Measurements from ENCODE around the gene LRCH1.

The LRCH1 gene

GRCh38 chr13:46659413-46660065 lies 106.6 kb downstream of the LRCH1 start:
- ATAC-seq (ENCODE audit: insufficient read depth, low read depth), result no peak
- Histone ChIP-seq H2AFZ (ENCODE audit: low read depth, low read length) (no peak overlapping the region), H3K9me3 (ENCODE audit: insufficient read depth, low read length, severe bottlenecking) (no peaks in the 10 kb centered on the region), H3K4me2 (ENCODE audit: insufficient read depth, low read length) (no peak overlapping the region), H3K27ac (ENCODE audit: low read length) (no peak overlapping the region), H3K79me2 (ENCODE audit: insufficient read depth, low read length) (peaks cover 60% of the 10 kb centered on the region), H4K20me1 (ENCODE audit: insufficient read depth, low read length) (peaks cover 14% of the 10 kb centered on the region), H3K4me3 (ENCODE audit: low read depth in 1 of 2, low read length in 2 of 2) (no peak overlapping the region), H3K36me3 (ENCODE audit: insufficient read depth, low read length) (no peaks in the 10 kb centered on the region), H3K4me1 (ENCODE audit: insufficient read depth, low read length) (0 out of 2 replicates have a peak, but pooled peaks cover 3% of the 10 kb centered on the region), H3K9ac (ENCODE audit: low read depth, low read length) (no peak overlapping the region), H3K27me3 (ENCODE audit: insufficient read depth, low read length, poor library complexity) (no peaks in the 10 kb centered on the region)
- DNase-seq, result no peak
- TF ChIP-seq CTCF (IDR thresholded peaks at IDR 0.05; ENCODE audit: borderline replicate concordance, extremely low read depth, low read length, poor library complexity, severe bottlenecking) (no peak), EZH2 (IDR thresholded peaks at IDR 0.05; ENCODE audit: borderline replicate concordance, low read depth, low read length, severe bottlenecking) (no peak)

GRCh38 chr13:46660416-46660815 lies 107.4 kb downstream of the LRCH1 start:
- no peaks in the 10 kb centered on the region for H3K9me3 ChIP-seq (ENCODE audit: insufficient read depth, low read length, severe bottlenecking)
- H3K79me2 ChIP-seq (ENCODE audit: insufficient read depth, low read length), result peaks cover 57% of the 10 kb centered on the region
- no peak overlapping the region for H3K9ac ChIP-seq (ENCODE audit: low read depth, low read length)
- H3K4me3 ChIP-seq (ENCODE audit: low read depth in 1 of 2, low read length in 2 of 2), result no peak overlapping the region
- DNase-seq (no peak), ATAC-seq (ENCODE audit: insufficient read depth, low read depth) (no peak)
- H4K20me1 ChIP-seq (ENCODE audit: insufficient read depth, low read length), result peaks cover 12% of the 10 kb centered on the region
- peaks cover 9% of the 10 kb centered on the region for H3K4me1 ChIP-seq (ENCODE audit: insufficient read depth, low read length)
- no peak overlapping the region for H2AFZ ChIP-seq (ENCODE audit: low read depth, low read length)
- no peak overlapping the region for H3K27ac ChIP-seq (ENCODE audit: low read length)
- H3K27me3 ChIP-seq (ENCODE audit: insufficient read depth, low read length, poor library complexity), result no peaks in the 10 kb centered on the region
- TF ChIP-seq CTCF (IDR thresholded peaks at IDR 0.05; ENCODE audit: borderline replicate concordance, extremely low read depth, low read length, poor library complexity, severe bottlenecking) (no peak), EZH2 (IDR thresholded peaks at IDR 0.05; ENCODE audit: borderline replicate concordance, low read depth, low read length, severe bottlenecking) (no peak)
- no peaks in the 10 kb centered on the region for H3K36me3 ChIP-seq (ENCODE audit: insufficient read depth, low read length)
- no peak overlapping the region for H3K4me2 ChIP-seq (ENCODE audit: insufficient read depth, low read length)

- H3K4me1 ChIP-seq (ENCODE audit: insufficient read depth, low read length), result peaks cover 14% of the 10 kb centered on the region
- no peaks in the 10 kb centered on the region for H3K27me3 ChIP-seq (ENCODE audit: insufficient read depth, low read length, poor library complexity)
- H3K4me3 ChIP-seq (ENCODE audit: low read depth in 1 of 2, low read length in 2 of 2), result no peak overlapping the region
- no peak for ATAC-seq (ENCODE audit: insufficient read depth, low read depth)
- peaks cover 12% of the 10 kb centered on the region for H4K20me1 ChIP-seq (ENCODE audit: insufficient read depth, low read length)
- no peaks in the 10 kb centered on the region for H3K9me3 ChIP-seq (ENCODE audit: insufficient read depth, low read length, severe bottlenecking)
- TF ChIP-seq EZH2 (IDR thresholded peaks at IDR 0.05; ENCODE audit: borderline replicate concordance, low read depth, low read length, severe bottlenecking), result no peak
- no peak for TF ChIP-seq CTCF (IDR thresholded peaks at IDR 0.05; ENCODE audit: borderline replicate concordance, extremely low read depth, low read length, poor library complexity, severe bottlenecking)
- no peaks in the 10 kb centered on the region for H3K36me3 ChIP-seq (ENCODE audit: insufficient read depth, low read length)
- H3K79me2 ChIP-seq (ENCODE audit: insufficient read depth, low read length), result peaks cover 57% of the 10 kb centered on the region
- no peak overlapping the region for H3K27ac ChIP-seq (ENCODE audit: low read length)
- no peak overlapping the region for H2AFZ ChIP-seq (ENCODE audit: low read depth, low read length)
- H3K4me2 ChIP-seq (ENCODE audit: insufficient read depth, low read length), result no peak overlapping the region
- no peak overlapping the region for H3K9ac ChIP-seq (ENCODE audit: low read depth, low read length)
- DNase-seq, result no peak
These were observed 107.9 kb downstream of the LRCH1 start for GRCh38 chr13:46660857-46661256.
